ENCODE measurements around the gene RPL37A.

The RPL37A gene

DNA sequence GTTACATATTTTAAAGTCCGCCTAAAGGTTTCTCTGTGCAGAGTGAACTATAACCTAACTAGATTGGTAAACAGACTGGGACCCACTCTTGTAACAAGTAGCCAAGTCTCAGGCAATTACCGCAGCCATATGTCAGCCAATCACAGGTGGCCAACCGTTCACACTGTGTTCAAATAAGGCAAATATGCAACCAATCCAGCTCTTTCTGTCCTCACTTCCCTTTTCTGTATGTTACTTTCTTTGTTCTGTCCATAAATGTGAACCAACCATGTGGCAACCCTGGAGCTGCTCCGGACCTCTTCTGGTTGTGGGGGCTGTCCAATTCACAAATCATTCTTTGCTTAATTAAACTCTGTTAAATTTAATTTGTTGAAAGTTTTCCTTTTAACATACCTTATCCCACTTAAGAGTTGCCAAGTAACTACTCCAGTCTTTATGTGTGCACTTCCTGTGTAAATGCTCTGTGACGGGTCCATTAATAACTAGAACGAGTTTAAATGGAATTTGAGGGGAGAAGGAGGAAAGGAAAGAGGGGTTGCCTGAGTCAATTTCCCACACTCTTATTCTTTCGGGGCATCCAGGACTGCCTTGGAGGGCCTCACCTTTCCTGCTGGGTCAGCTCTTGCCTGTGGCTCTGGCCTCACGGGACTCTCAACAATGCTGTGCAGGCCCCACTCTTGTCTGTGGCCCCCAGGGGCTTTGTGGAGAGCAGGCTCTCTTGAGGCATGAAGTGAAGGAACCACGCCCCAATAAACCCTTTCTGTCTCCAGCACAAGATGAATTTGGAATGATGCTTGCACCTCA is 6.6 kb upstream of the RPL37A start:
- peak; percentile 59 for DNase-seq

DNA sequence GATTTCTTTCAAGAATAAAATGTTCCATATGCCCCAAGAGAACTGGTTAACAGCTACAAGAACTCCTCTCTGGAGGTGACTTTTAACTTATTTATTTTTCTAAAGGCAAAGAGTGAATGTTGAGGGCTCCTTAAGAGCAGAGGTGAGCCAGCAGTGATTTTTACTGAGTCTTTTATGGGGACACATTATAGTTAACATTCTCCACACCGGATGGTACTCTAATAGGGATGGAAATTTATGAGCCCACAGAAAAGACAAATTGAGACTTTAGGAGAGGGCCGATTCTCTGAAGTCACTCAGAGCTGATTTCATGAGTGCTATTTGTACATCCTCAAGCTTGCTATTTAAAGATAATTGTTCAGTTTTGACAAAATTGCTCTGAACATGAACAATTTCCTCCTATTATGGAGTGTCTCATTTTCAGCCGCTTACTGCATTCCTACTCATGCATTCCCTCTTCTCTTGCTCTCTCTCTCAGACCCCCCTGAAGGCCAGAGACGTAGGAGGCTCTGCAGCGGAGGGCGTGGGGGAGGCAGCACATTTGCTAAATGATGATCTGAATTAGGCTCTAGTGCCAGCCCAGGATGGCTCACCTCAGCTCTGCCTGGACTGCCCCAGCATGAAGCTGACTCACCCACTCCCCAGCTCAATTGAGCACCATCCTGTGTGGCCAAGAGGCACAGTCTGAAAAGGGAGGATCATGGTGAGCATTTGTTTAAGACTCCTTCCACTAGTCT is 5.9 kb upstream of the RPL37A start:
- no peak for DNase-seq

DNA sequence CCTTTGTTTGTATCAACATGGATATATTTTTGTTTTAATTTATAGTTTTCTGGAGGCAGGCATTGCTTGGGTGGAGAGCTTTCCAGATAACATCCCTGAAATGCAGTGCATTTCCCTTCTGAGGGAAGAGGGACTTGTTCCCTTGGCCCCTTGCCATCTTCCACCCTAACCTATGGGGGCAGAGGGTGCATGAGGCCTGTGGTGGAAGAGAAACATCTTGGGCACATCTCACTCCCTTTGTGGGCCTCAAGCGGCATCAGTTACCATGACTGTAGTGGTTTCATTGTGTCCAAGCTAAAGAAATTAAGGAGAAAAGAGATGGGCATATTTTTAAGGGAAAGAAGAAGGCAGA is 5.3 kb upstream of the RPL37A start:
- no peak for DNase-seq

DNA sequence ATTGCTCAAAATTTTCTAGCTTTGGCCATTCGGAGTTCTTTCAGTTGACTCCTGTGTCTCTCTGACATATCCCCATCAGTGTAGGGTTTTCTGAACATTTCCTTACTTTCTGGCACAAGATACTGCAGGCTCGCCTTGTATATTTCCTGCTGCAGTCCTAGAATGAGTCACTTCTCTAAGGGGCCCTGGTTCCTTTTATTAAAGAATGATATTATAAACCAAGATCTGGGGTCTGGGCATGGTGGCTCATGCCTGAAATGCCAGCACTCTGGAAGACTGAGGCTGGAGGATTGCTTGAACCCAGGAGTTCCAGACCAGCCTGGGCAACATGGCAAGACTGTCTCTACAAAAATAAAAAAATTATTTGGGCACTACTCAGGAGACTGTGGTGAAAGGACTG is 3.0 kb upstream of the RPL37A start:
- DNase-seq = peak; percentile 61

DNA sequence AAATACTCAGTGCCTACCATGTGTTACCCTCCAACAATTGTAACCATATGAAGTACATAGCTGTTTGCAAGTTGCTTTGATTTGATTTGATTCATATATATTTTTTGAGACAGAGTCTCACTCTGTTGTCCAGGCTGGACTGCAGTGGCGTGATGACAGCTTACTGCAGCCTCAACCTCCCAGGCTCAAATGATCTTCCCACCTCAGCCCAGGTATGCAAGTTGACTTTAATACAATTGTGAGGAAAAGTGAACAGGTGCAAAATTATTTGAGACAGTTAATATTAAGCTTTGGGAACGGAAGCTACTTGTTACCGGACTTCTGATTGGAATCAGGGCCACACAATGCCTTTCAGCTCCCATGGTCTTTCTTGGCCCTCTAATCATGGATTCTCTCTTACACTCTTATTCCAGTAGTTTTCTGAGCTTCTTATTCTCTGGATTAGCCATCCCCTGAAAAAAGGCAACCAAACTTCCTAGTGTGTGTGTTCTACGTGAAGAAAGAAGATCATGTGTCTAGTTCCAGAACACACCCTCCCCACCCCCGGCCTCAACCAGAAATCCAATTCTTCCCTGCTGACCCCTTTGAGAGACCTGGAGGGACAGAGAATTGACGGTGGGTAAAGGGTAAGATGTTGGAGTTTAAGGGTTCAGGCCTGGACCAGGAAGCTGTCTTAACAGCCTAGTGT is 1.1 kb upstream of the RPL37A start:
- no peak for DNase-seq

DNA sequence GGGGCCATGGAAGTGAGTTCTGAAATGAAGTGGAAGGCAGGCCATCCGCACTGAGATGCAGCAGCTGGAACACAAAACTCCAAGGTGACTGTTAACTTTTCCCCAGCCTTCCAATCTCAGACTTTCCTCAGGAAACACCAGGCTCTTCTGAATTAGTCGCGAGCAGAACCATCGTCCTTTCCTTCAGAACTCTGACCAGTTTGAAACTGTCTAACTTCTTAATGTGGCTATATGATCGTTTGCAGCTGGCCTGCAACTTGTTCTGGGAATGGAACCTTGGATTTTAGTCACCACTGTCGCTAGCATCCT is 620 bp upstream of the RPL37A start:
- no peak for DNase-seq

DNA sequence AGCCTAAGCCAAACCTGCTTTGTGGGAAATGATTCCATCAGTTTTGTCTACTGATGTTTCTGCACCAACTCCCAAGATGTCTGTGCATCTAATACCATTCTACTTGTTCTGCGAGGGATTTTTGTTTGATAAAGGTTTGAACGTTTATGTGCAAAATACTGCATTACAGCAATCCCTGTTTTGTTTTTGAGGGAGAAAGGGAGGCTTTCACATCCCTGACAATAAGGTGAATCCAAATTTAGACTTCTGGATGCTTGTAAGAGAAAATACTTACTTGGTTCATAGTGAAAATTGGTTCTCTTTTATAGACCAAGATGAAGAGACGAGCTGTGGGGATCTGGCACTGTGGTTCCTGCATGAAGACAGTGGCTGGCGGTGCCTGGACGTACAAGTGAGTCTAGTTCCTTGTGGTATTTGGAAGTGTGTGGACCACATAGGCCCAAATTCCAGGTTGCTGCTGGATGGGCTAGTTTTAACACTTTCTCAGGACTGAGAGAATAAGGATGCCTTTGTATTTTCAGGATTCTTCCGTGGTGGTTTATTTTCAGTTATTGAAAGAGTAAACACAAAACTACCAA is 1.1 kb downstream of the RPL37A start:
- no peak for DNase-seq

DNA sequence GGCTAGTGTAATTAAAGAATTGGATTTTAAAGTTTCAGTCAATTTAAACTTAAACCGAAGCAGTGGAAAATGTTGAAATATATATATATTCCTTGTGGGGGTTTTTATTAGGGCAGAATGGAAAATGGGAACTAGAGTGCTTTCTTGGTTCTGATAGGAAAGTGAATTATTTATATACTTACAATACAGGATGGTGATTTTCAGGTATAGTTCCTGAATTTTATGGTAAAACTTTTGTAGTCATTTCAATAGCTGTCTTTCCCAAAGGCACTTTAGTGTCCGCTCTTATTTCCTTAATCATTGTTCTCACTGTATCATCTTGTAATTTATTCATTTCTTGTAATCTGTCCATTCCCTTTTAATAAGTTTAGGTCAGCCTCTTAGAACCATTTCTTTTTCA is 1.9 kb downstream of the RPL37A start:
- DNase-seq = no peak

DNA sequence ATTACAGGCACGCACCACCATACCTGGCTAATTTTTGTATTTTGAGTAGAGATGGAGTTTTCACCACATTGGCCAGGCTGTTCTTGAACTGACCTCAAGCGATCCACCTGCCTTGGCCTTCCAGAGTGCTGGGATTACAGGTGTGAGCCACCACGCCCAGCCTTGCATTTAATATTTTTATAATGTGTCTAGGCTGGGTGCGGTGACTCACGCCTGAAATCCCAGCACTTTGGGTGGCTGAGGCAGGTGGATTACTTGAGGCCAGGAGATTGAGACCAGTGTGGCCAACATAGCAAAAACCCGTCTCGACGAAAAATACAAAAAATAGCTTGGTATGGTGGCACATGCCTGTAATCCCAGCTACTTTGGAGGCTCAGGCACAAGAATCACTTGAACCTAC is 3.2 kb downstream of the RPL37A start:
- no peak for DNase-seq

DNA sequence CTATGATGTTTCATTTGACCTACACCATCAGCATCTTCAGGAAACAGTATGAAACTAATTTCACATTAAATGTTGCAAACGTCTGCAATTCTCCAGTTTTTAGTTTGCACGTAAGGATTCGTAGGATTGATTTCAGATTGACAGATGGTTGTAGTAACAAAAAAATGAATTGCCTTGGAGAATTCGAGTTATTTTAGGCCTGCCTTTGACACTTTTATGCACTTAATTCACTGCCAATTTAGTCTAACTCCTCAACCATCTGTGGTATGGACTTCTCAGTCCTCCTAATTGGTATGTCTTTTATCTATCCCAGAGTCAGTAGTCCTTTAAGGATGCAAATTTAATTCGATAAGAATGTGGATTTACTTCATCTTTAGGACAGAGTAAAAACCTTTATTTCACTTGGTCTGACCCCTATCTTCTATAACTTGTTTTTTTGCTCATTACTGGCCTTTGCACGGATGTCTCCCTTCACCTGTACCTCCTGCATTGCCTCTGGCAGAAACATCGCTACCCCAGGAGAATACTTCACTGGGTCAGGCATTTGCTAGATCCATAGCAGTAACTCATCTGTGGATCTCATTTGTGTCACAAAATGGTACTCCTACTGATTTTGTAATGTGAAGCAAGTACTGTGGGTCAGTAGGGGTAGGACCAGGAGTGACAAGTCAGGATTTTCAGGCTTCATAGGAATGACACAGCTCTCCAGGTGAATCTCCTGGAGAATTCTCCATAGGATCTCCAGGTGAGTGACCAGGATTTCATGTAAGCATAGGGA is 3.9 kb downstream of the RPL37A start:
- DNase-seq = no peak

DNA sequence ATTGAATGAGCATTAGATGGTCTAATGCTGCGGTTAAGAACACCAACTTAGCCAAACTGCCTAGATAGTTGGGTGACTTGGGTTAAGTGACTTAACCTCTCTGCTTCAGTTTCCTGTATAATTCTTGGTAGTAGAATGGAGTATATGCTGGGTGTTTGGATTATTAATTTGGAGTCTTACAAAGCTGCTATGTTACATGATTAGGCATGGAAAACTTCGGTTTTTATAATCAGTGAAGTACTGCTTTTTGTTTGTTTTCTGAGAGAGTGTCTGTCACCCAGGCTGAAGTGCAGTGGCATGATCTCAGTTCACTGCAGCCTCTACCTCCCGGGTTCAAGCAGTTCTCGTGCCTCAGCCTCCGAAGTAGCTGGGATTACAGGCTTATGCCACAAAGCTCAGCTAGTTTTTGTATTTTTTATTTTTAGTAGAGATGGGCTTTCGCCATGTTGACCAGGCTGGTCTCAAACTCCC is 4.5 kb downstream of the RPL37A start:
- no peak for DNase-seq

DNA sequence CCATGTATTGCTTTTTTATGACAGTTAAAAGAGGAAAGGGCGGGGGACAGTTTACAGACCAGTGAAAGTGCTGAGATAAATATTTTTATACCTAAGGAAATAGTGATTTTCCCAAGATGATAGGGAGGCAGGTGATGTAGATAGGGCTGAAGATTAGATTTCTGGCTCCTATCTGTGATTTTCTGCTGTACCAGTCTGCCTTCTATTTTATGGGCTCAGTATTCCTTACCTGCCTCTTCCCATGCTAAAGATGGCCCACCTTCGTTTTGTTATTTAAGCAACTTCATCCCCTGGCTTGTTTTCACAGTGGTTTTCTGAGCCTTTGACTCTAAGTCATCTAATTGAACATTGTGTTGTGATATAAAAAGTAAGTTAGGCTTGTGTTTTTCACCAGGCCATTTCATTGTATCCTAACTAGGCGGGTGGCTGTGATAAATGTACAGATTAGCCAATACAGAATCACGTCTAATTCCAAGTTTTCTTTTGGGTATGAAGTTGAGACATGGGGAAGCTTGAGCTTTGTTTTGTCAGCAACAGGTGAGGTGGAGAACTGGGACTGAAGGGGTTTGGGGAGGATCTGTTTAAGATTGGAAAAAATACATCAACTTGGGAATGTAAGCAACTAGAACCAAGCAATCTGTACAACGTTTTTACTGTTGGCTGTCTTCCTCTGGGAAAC is 5.2 kb downstream of the RPL37A start:
- no peak for DNase-seq

DNA sequence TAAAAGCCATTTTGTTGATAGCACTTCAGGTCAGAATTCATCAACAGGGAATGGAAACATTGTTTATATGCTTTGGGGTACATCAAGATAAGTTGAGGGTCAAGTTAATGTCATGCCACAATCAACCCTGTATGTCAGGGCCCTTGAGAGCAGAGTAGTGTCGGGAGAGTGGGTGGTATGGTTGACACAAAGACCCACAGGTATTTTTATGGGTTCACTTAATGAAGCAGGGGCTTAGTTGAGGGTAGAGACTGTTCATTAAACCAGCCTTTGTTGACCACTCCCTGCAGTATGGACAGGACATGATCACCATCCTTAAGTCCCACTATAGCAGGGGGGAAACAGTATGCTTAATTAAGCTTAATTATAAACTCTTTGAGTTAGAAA is 5.7 kb downstream of the RPL37A start:
- DNase-seq = peak; percentile 19

DNA sequence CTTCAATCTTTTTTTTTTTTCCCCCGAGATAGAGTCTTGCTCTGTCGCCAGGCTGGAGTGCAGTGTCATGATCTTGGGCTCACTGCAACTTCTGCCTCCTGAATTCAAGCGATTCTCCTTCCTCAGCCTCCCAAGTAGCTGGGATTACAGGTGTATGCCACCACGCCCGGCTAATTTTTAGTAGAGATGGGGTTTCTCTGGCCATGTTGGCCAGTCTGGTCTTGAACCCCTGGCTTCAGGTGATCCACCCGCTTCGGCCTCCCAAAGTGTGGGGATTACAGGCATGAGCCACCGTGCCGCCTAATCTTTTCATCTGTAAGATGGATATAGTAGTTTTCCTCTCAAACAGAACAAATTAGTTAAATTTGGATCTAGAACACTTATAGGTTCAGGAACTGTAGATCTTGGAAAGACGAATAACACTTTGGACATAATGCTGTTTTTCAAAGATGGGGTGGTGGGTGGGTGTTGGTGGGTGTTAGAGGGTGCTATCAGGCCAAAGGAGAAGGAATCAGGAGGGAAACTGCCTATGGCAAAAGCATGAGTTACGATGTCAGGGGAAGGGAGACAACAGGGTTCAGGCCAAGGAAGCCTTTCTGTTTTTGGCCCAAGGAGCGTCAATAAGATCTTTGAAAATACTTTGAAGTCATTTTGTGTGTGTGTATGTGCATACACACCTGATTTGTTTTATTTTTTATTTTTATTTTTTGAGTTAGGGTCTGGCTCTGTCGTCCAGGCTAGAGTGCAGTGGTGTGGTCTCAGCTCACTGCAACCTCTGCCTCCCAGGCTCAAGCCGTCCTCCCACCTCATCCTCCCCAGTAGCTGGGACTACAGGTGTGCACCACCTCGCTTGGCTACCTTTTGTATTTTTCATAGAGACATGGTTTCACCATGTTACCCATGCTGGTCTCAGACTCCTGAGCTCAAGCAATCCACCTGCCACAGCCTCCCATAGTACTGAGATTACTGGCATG is 6.8 kb downstream of the RPL37A start:
- DNase-seq = peak; percentile 30

DNA sequence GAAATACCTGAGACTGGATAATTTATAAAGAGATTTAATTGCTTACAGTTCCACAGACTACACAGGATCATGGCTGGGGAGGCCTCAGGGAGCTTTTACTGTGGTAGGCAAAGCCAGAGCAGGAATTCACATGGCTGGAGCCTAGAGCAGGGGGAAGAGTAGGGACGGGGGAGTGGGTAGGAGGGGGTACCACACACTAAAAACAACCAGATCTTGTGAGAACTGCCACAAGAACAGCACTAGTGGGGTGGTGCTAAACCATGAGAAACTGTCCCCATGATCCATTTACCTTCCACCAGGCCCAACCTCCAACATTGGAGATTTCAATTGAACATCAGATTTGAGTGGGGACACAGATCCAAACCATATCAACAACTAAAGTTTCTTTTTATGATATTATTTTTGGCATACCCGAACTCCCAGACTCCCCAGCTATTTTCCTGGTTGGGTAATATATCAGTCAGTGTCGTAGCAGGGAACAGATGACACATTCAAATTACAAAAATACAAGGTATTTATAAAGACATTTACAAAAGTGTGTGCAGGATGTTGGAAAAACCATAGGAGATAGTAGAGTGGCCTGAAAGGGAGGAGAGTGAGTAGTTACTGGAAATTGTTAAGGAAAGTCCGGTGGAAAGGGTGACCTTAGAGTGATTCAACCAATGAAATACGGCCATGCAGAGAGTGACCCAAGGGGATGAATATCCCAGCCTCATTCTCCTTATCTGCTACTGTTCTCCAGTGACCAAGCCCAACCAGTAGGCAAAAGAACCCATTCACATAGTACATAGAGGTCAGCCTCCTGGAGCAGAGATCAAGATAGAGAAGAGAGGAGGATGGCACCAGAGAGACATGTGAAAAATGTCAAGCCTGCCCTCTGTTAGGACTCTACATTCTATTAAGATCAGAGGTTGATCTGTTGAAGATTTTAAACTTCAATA is 8.8 kb downstream of the RPL37A start:
- DNase-seq = peak; percentile 47

DNA sequence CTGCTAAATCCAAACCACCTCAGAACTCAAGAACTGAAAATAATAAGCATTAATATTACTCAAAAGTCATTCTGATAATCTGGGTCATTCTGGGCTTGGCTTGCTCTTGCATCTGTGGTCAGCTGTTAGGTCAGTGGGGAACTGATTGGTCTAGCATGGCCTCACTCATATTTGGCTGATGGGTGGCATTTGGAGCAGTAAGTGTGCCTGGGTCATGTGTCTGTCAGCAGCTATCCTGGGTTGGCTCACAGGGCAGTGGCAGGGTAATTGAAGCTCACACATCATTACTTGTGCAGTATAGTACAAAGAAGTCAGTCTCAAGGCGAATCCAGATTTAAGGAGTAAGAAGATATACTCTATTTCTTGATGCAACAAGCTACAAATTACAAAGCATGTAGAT is 9.6 kb downstream of the RPL37A start:
- DNase-seq = peak; percentile 30

DNA sequence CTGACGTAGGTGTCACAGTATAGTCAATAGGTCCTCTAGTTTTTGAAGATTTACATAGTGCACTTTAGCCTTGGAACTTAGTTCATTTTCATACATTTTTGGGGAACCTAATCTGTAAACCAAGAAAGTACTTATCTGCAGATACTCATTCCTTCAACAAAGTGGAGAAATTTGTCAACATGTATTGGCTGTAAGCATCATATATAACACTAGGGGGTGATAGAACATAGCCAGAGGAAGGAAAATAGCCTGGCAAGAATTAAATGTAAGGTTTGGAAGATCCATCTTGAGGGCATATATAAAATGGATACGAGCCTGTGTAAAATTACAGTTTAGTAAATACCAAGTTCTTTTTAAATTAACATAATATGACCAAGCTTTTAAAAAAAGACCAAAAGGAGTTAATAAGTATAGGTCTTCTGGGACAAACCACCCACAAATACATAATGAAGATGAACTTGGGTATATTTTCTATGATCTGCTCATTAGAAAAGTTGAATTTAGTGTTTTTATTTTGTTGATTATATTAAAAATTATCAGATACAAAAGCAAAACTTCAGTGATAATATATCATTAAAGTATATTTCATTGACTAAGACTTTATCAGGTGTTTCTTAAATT is 18.2 kb downstream of the RPL37A start:
- DNase-seq = peak; percentile 83

DNA sequence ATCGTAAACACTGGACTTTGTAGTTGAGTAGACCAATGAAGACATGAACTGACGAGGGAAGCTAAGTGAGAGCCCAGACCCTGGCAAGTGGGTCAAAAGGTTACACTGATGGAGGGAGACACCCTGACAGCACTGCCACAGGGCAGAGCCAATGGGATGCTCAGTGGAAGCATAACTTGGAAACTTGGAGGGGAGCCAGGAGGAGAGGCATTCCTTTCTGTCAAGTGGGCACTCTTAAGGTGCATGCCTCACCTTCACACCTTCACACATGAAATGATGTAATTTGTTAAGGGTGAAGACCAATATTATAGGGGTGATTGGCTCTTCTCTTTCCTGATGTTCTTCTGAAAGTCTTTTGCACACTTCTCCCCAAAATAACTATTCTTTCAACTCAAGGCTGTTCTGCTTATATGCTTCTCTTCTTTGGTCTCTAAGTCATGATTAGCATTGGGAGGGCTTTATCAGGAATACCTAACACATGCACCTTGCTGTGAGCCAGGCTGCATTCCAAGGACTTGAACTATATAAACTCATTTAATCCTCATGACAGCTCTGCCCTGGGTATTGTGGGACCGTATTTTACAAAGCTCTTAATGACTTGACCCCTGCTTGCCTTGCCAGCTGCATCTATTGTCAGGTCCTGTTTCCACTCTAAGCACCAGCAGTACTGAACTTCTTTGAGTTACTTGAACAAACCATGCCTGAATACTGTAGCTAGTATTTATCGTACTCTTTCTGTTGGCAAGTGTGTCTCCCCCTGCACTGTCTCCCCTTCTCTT is 19.0 kb downstream of the RPL37A start:
- no peak for DNase-seq
